ENCODE results near the gene LYPD3. TPM values are rescaled to one million over a fixed set of nuclear protein-coding genes. Genes with fewer than 3 reads are reported as not detected.

Gene LYPD3
- total RNA-seq, 3 donors from 2014 or later: 0.23 to 1.5 (median 0.46) TPM

GRCh38 chr19:43501661-43502418 is 36.4 kb upstream of the LYPD3 start:
- no peaks in the 10 kb centered on the region for H3K9me3 ChIP-seq
- ATAC-seq: no peak
- DNase-seq: no peak
- TF ChIP-seq, protein P1, sequence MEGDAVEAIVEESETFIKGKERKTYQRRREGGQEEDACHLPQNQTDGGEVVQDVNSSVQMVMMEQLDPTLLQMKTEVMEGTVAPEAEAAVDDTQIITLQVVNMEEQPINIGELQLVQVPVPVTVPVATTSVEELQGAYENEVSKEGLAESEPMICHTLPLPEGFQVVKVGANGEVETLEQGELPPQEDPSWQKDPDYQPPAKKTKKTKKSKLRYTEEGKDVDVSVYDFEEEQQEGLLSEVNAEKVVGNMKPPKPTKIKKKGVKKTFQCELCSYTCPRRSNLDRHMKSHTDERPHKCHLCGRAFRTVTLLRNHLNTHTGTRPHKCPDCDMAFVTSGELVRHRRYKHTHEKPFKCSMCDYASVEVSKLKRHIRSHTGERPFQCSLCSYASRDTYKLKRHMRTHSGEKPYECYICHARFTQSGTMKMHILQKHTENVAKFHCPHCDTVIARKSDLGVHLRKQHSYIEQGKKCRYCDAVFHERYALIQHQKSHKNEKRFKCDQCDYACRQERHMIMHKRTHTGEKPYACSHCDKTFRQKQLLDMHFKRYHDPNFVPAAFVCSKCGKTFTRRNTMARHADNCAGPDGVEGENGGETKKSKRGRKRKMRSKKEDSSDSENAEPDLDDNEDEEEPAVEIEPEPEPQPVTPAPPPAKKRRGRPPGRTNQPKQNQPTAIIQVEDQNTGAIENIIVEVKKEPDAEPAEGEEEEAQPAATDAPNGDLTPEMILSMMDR (IDR thresholded peaks at IDR 0.05): no peak
- H3K36me3 ChIP-seq (ENCODE audit: low read depth): no peaks in the 10 kb centered on the region
- no peak overlapping the region for H3K4me3 ChIP-seq
- peaks cover 8% of the 10 kb centered on the region for H3K4me1 ChIP-seq (ENCODE audit: low read depth)
- intact Hi-C loops (cut with DNase I, micrococcal nuclease): no loop called here

DNA sequence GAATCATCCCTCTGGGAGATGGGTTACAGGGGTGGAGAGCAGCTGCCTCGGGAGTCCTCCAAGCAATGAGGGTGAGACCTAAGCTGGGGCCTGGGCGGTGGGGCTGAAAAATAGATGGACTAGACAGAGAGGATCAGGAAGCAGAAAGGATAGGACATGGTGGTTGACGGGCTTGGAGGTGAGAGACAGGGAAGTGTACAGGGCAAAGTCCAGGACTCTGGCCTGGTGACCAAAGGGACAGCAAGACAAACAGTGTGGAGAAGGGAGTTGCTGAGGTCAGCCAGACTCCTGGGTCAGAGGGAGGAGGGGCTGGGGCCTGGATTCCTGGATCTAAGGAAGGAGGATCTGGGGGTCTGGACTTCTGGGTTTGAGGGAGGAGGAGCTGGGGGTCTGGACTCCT is 33.6 kb upstream of the LYPD3 start:
- peaks cover 6% of the 10 kb centered on the region for H3K4me1 ChIP-seq (ENCODE audit: low read depth)
- intact Hi-C loops (cut with DNase I, micrococcal nuclease): no loop called here
- peaks cover 4% of the 10 kb centered on the region for H3K36me3 ChIP-seq (ENCODE audit: low read depth)
- TF ChIP-seq, protein P1 (IDR thresholded peaks at IDR 0.05): no peak
- no peak overlapping the region for H3K4me3 ChIP-seq
- DNase-seq: no peak
- peak; percentile 55 for ATAC-seq
- H3K9me3 ChIP-seq: no peaks in the 10 kb centered on the region

DNA sequence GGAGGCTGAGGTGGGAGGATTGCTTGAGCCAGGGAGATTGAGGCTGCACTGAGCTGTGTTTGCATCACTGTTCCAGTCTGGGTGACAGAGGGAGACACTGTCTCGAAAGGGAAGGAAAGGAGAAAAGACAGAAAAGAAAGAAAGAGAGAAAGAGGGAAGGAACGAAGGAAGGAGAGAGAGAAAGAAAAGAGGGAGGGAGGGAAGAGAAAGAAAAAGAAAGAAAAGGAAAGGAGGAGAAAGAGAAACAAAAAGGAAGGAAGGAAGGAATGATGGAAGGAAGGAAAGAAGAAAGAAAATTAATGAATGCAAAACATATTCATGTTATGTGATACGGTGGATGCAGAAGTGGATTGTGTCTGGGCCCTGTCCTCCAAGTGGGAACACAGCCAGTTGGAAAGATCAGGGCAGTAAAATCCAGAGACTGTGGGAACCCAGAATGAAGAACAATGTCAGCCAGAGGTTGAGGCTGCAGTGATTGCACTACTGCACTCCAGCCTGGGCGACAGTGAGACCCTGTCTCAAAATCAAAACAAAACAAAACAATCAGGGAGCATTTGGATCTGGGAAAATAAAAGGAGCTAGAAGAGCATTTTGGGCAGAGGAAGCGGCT is 32.9 kb upstream of the LYPD3 start:
- H3K9me3 ChIP-seq: no peaks in the 10 kb centered on the region
- no peak overlapping the region for H3K4me3 ChIP-seq
- TF ChIP-seq, protein P1 (IDR thresholded peaks at IDR 0.05): no peak
- ATAC-seq (no peak), DNase-seq (no peak)
- intact Hi-C loops (cut with DNase I, micrococcal nuclease): no loop called here
- peaks cover 4% of the 10 kb centered on the region for H3K36me3 ChIP-seq (ENCODE audit: low read depth)
- H3K4me1 ChIP-seq (ENCODE audit: low read depth): peaks cover 6% of the 10 kb centered on the region

GRCh38 chr19:43496960-43497359 is 31.6 kb upstream of the LYPD3 start:
- DNase-seq: no peak
- Histone ChIP-seq H3K9me3 (no peaks in the 10 kb centered on the region), H3K4me3 (no peak overlapping the region), H3K4me1 (ENCODE audit: low read depth) (peaks cover 4% of the 10 kb centered on the region), H3K36me3 (ENCODE audit: low read depth) (peaks cover 4% of the 10 kb centered on the region)
- intact Hi-C loops (cut with DNase I, micrococcal nuclease): no loop called here
- no peak for ATAC-seq
- TF ChIP-seq, protein P1 (IDR thresholded peaks at IDR 0.05): no peak

DNA sequence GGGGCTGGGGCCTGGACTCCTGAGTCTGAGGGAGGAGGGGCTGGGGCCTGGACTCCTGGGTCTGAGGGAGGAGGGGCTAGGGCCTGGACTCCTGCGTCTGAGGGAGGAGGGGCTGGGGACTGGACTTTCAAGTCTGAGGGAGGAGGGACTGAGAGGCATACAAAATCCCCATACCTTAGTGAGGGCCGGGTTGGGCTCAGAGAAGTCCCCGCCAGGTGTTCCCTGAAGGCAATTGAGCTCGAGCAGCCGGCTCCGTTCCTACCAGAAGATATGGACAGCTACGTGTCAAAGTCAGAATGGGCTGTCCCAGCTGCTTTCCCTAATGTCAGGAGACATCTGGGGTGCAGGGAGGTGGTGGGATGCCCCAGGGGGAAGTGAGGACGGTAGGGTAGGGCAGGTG is 29.7 kb upstream of the LYPD3 start:
- Histone ChIP-seq H3K9me3 (no peaks in the 10 kb centered on the region), H3K4me1 (ENCODE audit: low read depth) (peaks cover 4% of the 10 kb centered on the region), H3K36me3 (ENCODE audit: low read depth) (peaks cover 4% of the 10 kb centered on the region), H3K4me3 (no peak overlapping the region)
- ATAC-seq (no peak), DNase-seq (no peak)
- intact Hi-C loops (cut with DNase I, micrococcal nuclease): no loop called here
- TF ChIP-seq, protein P1 (IDR thresholded peaks at IDR 0.05): no peak
